GM12878 (cell line): Measurements from ENCODE around the gene TKFC. TPM values are rescaled to one million over a fixed set of nuclear protein-coding genes. Genes with fewer than 3 reads are reported as not detected.

ENCODE experiments used
- ATAC-seq: fragments of 200-7000 bp; cut with Tn5 transposase; 3 replicates; pipeline ENCODE4 v1.9.1; 2020; ENCODE audit warnings: mild to moderate bottlenecking, moderate library complexity
- BruUV-seq: library from RNA; stranded (reverse); fragments of 400-500 nt; replicated peaks from 2 replicates; lab custom pipeline; 2021; lab: Mats Ljungman, UMichigan
- CTCF ChIA-PET: fragments of 300-600 bp; sonication (Branson Sonifier 250); formaldehyde crosslinking; extraction: SDS; loops from one replicate; lab custom pipeline; 2021; ENCODE audit warnings: inconsistent platforms; lab: Yijun Ruan, JAX
- POLR2A ChIA-PET: fragments of 350-600 bp; formaldehyde crosslinking; extraction: SDS; loops from one replicate; lab custom pipeline; 2021; ENCODE audit warnings: inconsistent platforms; lab: Charles Lee
- RAD21 ChIA-PET: fragments of 300-600 bp; sonication (Branson Sonifier 250); formaldehyde crosslinking; loops from one replicate; lab custom pipeline; 2023; ENCODE audit warnings: antibody characterized with exemption; ENCODE audit not compliant: unreplicated experiment; lab: Charles Lee
- SMC1A ChIA-PET: fragments of 300-600 bp; sonication (Branson Sonifier 250); formaldehyde crosslinking; loops from one replicate; lab custom pipeline; 2023; ENCODE audit not compliant: unreplicated experiment, uncharacterized antibody; lab: Charles Lee
- DNase-seq: peaks from one replicate; pipeline ENCODE4 v3.0.0-alpha.2; 2011; ENCODE audit warnings: low read depth, low spot score
- FAIRE-seq: peaks from 3 replicates; lab custom pipeline; 2011; peaks lifted over from hg19 to GRCh38; lab: Jason Lieb, UNC
- H2AFZ ChIP-seq: 2 replicates; pipeline ENCODE4 v1.6.0; 2011; ENCODE audit warnings: low read depth, low read length, control low read depth; ENCODE audit not compliant: control insufficient read depth
- H3K27ac ChIP-seq: 2 replicates; pipeline ENCODE4 v1.5.1; 2011; ENCODE audit warnings: control low read depth; ENCODE audit not compliant: control insufficient read depth, insufficient read depth
- H3K27me3 ChIP-seq, 2 experiments: replicated peaks in 1 of 2; 2 replicates each; pipeline versions ENCODE4 v1.6.0 to v1.6.1; 2011; ENCODE audit warnings: low read length in 1 of 2; ENCODE audit not compliant: control insufficient read depth in 2 of 2, insufficient read depth in 2 of 2
- H3K36me3 ChIP-seq, 2 experiments: 2 replicates each; pipeline ENCODE4 v1.5.1; 2011; ENCODE audit warnings: low read length in 1 of 2; ENCODE audit not compliant: control insufficient read depth in 2 of 2, insufficient read depth in 2 of 2
- H3K4me1 ChIP-seq: 2 replicates; pipeline ENCODE4 v1.6.1; 2011; ENCODE audit warnings: mild to moderate bottlenecking, low read length, moderate library complexity, mixed read lengths; ENCODE audit not compliant: control insufficient read depth, insufficient read depth
- H3K4me2 ChIP-seq: 2 replicates; pipeline ENCODE4 v1.6.0; 2011; ENCODE audit warnings: control low read depth; ENCODE audit not compliant: control insufficient read depth, insufficient read depth
- H3K4me3 ChIP-seq: fragments of 200-600 bp; sonication (generic); 2 replicates; pipeline ENCODE4 v1.5.1; 2016
- H3K79me2 ChIP-seq: 2 replicates; pipeline ENCODE4 v1.6.0; 2011; ENCODE audit warnings: low read length; ENCODE audit not compliant: control insufficient read depth, insufficient read depth
- H3K9ac ChIP-seq: 2 replicates; pipeline ENCODE4 v1.8.0; 2011; ENCODE audit warnings: low read length, control low read depth, mixed read lengths; ENCODE audit not compliant: control insufficient read depth, insufficient read depth
- H3K9me3 ChIP-seq: replicated peaks from 3 replicates; pipeline ENCODE4 v1.5.1; 2011; ENCODE audit warnings: mild to moderate bottlenecking, low read length; ENCODE audit not compliant: control insufficient read depth, insufficient read depth
- H4K20me1 ChIP-seq: 2 replicates; pipeline ENCODE4 v1.6.0; 2011; ENCODE audit not compliant: control insufficient read depth, insufficient read depth
- CTCF ChIP-seq, 3 experiments: IDR thresholded peaks in 2 of 3; conservative IDR thresholded peaks in 1 of 3; 2 replicates each; pipeline ENCODE4 v1.5.1; 2011; ENCODE audit warnings: low read depth in 3 of 3, low read length in 3 of 3, mild to moderate bottlenecking in 3 of 3, control low read depth in 2 of 3, moderate library complexity in 2 of 3, inconsistent platforms in 1 of 3, mixed read lengths in 1 of 3; ENCODE audit not compliant: control insufficient read depth in 2 of 3, insufficient read depth in 1 of 3; ENCODE audit errors: extremely low read depth in 1 of 3
- E2F4 ChIP-seq: IDR thresholded peaks from 2 replicates; pipeline ENCODE4 v1.6.1; 2012; ENCODE audit warnings: low read depth, low read length, improper control_type of control experiment
- EP300 ChIP-seq, 2 experiments: fragments of 150-350 bp in 1 of 2; IDR thresholded peaks; 2 replicates each; pipeline ENCODE4 v1.6.1; 2011 to 2012; ENCODE audit warnings: low read depth in 2 of 2, low read length in 2 of 2, borderline replicate concordance in 1 of 2, improper control_type of control experiment in 1 of 2, inconsistent platforms in 1 of 2; ENCODE audit not compliant: control insufficient read depth in 1 of 2
- IRF4 ChIP-seq: IDR thresholded peaks from 2 replicates; pipeline ENCODE4 v1.6.1; 2011; ENCODE audit warnings: low read depth, low read length
- MLLT1 ChIP-seq: fragments of 450-650 bp; IDR thresholded peaks from 2 replicates; pipeline ENCODE4 v1.6.1; 2016; ENCODE audit warnings: mild to moderate bottlenecking
- PAX5 ChIP-seq: IDR thresholded peaks from 2 replicates; pipeline ENCODE4 v1.6.1; 2011; ENCODE audit warnings: low read depth, low read length, borderline replicate concordance
- POLR2AphosphoS2 ChIP-seq: IDR thresholded peaks from 2 replicates; pipeline ENCODE4 v1.6.1; 2011; ENCODE audit warnings: low read depth, mild to moderate bottlenecking, low read length, improper control_type of control experiment, moderate library complexity
- SREBF1 ChIP-seq: IDR thresholded peaks from 2 replicates; pipeline ENCODE4 v1.6.1; 2012; ENCODE audit warnings: mild to moderate bottlenecking, low read length
- SUPT20H ChIP-seq: IDR thresholded peaks from 2 replicates; pipeline ENCODE4 v1.6.1; 2011; ENCODE audit warnings: low read depth, mild to moderate bottlenecking, low read length, moderate library complexity, borderline replicate concordance; ENCODE audit not compliant: control insufficient read depth
- ZBTB40 ChIP-seq: fragments of 450-650 bp; IDR thresholded peaks from 2 replicates; pipeline ENCODE4 v1.6.1; 2016; ENCODE audit warnings: mild to moderate bottlenecking, moderate library complexity, borderline replicate concordance
- WGBS: methylation state at CpG from one replicate; pipeline ENCODE4 v1.1.6; 2016; ENCODE audit warnings: low lambda C conversion rate; ENCODE audit not compliant: insufficient replicate concordance, insufficient coverage; ENCODE audit errors: missing lambda C conversion rate; 5-methylcytosine and 5-hydroxymethylcytosine counted together
- in situ Hi-C: fragments of 300-500 bp; cut with MboI; formaldehyde crosslinking; loops from 9 replicates; pipeline ENCODE4 v1.14.3; 2018; ENCODE audit warnings: mixed read lengths
- intact Hi-C: fragments of 100-400 bp; cut with micrococcal nuclease; formaldehyde crosslinking; loops from one replicate; pipeline ENCODE4 v1.14.2; 2022; ENCODE audit not compliant: unreplicated experiment
- polyA plus RNA-seq, 11 experiments: library from polyadenylated mRNA; depleted of rRNA in 4 of 11; unstranded in 6 of 11; stranded (reverse) in 5 of 11; fragments of >200 nt; fragmentation: Nextera tagmentation in 4 of 11; fragmentation: Illumina TruSeq in 1 of 11; extraction: Ambion mirVana in 4 of 11; extraction: Trizol in 1 of 11; gene quantifications; 1 replicate in 1 of 11; 2 replicates in 10 of 11; pipeline versions ENCODE4 v1.2.1 to v1.2.3, GENCODE V29; 2011 to 2016; ENCODE audit warnings: inconsistent platforms in 2 of 11, missing spikeins in 2 of 11, low read depth in 1 of 11
- total RNA-seq, 4 experiments: library from RNA; depleted of rRNA in 3 of 4; stranded (reverse); fragments of >200 nt in 3 of 4; fragmentation: Illumina TruSeq in 1 of 4; extraction: Trizol in 1 of 4; gene quantifications; 2 replicates each; pipeline versions ENCODE4 v1.2.1 to v1.2.3, GENCODE V29; 2013 to 2021

The TKFC gene
- total and polyA plus RNA-seq, 10 of the 15 experiments (the other 5 are each of a cell fraction or from before 2014, with no cell fraction given), result 2.4 to 113 (median 59.0) TPM

- Histone ChIP-seq H3K4me1 (no peaks in the 10 kb centered on the region), H3K9ac (no peak overlapping the region), H3K4me3 (no peak overlapping the region), H3K27me3 (no peaks in the 10 kb centered on the region), H3K27ac (no peak overlapping the region), H3K79me2 (peaks cover 35% of the 10 kb centered on the region), H3K9me3 (no peaks in the 10 kb centered on the region), H2AFZ (no peak overlapping the region), H3K4me2 (no peak overlapping the region), H3K36me3 (peaks cover 13 to 56% of the 10 kb centered on the region in 2 experiments), H4K20me1 (no peaks in the 10 kb centered on the region)
- intact Hi-C loops, result no loop called here
- RAD21 ChIA-PET, result interaction anchor here (0.5 kb wide), 1 partner anchor 71 kb away, joined by 3 read pairs; no protein-coding TSS in a partner anchor
- DNase-seq (no peak), FAIRE-seq (no peak), ATAC-seq (no peak)
- 98% methylated on average over 2 of the region's 2 CpGs for WGBS
- POLR2A ChIA-PET, result interaction anchor here (1.3 kb wide), 1 partner anchor 59 kb away, joined by 4 read pairs; no protein-coding TSS in a partner anchor
- BruUV-seq, result no TSS peak
- SMC1A ChIA-PET, result interaction anchor here (0.8 to 2.9 kb wide), 3 partner anchors 9 to 60 kb away, joined by 3 to 15 read pairs (median 9); no protein-coding TSS in a partner anchor
- CTCF ChIA-PET, result interaction anchor here (1.0 to 3.3 kb wide), 3 partner anchors 8 to 67 kb away, joined by 3 to 14 read pairs (median 3); no protein-coding TSS in a partner anchor
- in situ Hi-C loops, result no loop called here
- TF ChIP-seq E2F4, result no peak
- TF ChIP-seq MLLT1, result no peak
- TF ChIP-seq IRF4, result no peak
- TF ChIP-seq PAX5, result no peak
- no peak for TF ChIP-seq SREBF1
- TF ChIP-seq POLR2AphosphoS2, result no peak
- TF ChIP-seq SUPT20H, result no peak
- no peak for TF ChIP-seq EP300 (IDR thresholded peaks at IDR 0.05; ENCODE audit: borderline replicate concordance in 1 of 2, control insufficient read depth in 1 of 2, low read depth in 2 of 2, low read length in 2 of 2)
- no peak for TF ChIP-seq ZBTB40
- no peak for TF ChIP-seq CTCF (IDR thresholded peaks at IDR 0.05 in 2 of 3, conservative IDR thresholded peaks at IDR 0.05 in 1 of 3; ENCODE audit: control insufficient read depth in 2 of 3, extremely low read depth in 1 of 3, insufficient read depth in 1 of 3, low read depth in 3 of 3, low read length in 3 of 3)
Observed at GRCh38 chr11:61325649-61326414, 7.2 kb upstream of the TKFC start.
